ENCODE data around the gene C9orf85. TPM values are rescaled to one million over a fixed set of nuclear protein-coding genes. Genes with fewer than 3 reads are reported as not detected.

Gene C9orf85
- total and polyA plus RNA-seq, 12 donors = 4.7 to 18.8 (median 12.1) TPM

DNA sequence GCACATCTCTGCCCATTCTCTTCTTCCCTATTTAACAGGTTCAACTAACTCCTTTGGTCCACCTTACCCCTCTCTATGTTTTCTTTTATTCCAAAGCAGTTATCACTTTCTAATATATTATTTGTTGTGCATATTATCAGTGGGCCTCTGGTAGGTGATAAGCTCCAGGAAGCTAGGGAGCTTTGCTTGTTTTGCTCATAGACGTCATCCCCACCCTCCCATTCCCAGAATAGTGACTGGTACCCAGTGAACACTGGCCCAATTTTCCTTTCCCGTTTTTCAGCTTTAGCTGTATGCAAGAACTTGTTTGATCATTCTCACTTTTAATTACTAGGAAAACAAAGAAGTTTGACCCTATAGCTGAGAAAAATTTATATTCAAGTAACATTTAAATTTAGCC is 7.4 kb upstream of the C9orf85 start:
- 64 to 67% (median 66%) methylated on average over 2 of the region's 2 CpGs for WGBS, 4 donors
- no peak for DNase-seq
- no peak overlapping the region for H3K4me3 ChIP-seq
- no peaks in the 10 kb centered on the region for H3K27me3 ChIP-seq
- TF ChIP-seq, protein P1, sequence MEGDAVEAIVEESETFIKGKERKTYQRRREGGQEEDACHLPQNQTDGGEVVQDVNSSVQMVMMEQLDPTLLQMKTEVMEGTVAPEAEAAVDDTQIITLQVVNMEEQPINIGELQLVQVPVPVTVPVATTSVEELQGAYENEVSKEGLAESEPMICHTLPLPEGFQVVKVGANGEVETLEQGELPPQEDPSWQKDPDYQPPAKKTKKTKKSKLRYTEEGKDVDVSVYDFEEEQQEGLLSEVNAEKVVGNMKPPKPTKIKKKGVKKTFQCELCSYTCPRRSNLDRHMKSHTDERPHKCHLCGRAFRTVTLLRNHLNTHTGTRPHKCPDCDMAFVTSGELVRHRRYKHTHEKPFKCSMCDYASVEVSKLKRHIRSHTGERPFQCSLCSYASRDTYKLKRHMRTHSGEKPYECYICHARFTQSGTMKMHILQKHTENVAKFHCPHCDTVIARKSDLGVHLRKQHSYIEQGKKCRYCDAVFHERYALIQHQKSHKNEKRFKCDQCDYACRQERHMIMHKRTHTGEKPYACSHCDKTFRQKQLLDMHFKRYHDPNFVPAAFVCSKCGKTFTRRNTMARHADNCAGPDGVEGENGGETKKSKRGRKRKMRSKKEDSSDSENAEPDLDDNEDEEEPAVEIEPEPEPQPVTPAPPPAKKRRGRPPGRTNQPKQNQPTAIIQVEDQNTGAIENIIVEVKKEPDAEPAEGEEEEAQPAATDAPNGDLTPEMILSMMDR (IDR thresholded peaks at IDR 0.05) = no peak
- no peak for TF ChIP-seq POLR2A (IDR thresholded peaks at IDR 0.05)
- H3K9me3 ChIP-seq (replicated peaks in 1 of 3) = no peaks in the 10 kb centered on the region
- H3K27ac ChIP-seq = no peak overlapping the region
- H3K36me3 ChIP-seq (replicated peaks in 1 of 2) = no peaks in the 10 kb centered on the region
- intact Hi-C loops (cut with DNase I) = no loop called here
- H3K4me1 ChIP-seq (replicated peaks in 1 of 2) = peaks cover 2 to 18% of the 10 kb centered on the region in 2 donors

DNA sequence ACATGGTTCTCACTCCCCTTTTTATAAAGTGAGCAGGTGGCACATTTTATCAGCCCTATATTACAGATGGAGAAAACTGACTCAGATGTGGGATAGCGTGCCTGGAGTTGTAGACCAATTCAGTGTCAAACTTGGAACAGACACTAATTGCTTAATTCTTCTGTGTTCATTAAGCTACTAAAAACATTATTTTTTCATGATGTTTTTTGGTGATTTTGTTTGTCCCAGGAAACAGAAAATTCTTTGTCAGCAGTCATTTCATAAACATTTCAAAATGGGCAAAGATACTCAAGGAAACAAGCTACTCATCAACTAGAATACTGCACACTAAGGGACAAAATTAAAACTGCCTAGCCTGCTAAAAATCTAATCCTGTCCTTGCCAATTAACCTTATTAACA is 2.6 kb upstream of the C9orf85 start:
- 21 to 76% (median 64%) methylated on average over 1 of the region's 1 CpG for WGBS, 4 donors
- H3K27ac ChIP-seq = no peak overlapping the region

DNA sequence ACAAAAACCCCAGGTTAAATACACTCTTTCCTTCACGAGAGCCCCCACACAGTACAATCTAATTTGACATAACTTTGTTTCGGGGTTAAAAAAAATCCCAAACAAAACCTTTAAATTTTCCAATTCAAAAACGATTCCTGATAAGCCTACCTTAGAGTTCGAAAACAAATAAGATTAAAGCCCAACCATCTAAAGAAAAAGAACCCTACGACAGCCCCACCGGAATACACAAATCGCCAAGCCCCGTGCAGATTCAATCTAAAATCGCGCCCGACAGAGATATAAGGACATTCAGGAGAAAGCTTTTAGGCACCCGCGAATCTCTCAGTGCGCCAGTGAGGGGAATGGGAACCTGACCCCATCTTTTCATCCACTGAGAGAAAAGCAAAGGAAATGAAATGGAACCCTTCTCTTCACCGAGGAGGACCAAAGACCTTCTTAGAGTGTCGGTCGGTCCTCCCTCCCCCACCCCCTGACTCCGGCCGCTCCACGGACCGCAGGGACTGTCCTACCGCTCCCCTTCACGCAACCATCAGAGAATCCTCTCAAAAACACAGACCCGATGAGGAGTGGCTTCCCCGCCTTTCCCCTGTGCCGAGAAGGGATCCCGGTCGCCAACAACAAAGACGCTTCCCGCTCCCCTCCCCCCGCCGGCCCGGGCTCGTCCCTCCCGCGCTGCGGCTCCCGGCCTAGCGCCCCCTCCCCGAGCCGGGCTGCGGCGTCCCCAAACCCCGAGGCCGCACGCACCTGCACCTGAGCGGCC is 1.4 kb upstream of the C9orf85 start:
- Histone ChIP-seq H3K27ac (peak overlapping the region; percentile 43 to 92 (median 91)), H3K4me1 (replicated peaks in 1 of 2) (peaks cover 15 to 33% of the 10 kb centered on the region in 2 donors), H3K9me3 (replicated peaks in 1 of 3) (no peaks in the 10 kb centered on the region), H3K4me3 (peak overlapping the region; percentile 43 to 83 (median 74)), H3K27me3 (no peaks in the 10 kb centered on the region), H3K36me3 (replicated peaks in 1 of 2) (no peaks in the 10 kb centered on the region)
- DNase-seq = peak; percentile 39 to 75 (median 69)
- intact Hi-C loops (cut with DNase I) = no loop called here
- TF ChIP-seq POLR2A (IDR thresholded peaks at IDR 0.05) = peak in 1 of 2 donors; percentile 18
- TF ChIP-seq, protein P1 (IDR thresholded peaks at IDR 0.05) = no peak
- 0 to 2% (median 1%) methylated on average over 33 to 47 of the region's 47 CpGs for WGBS, 4 donors

More for the DNA sequence above, 2.6 kb upstream of the C9orf85 start:
- Histone ChIP-seq H3K36me3 (replicated peaks in 1 of 2) (no peaks in the 10 kb centered on the region), H3K9me3 (replicated peaks in 1 of 3) (no peaks in the 10 kb centered on the region), H3K4me1 (replicated peaks in 1 of 2) (peaks cover 15 to 33% of the 10 kb centered on the region in 2 donors), H3K27me3 (no peaks in the 10 kb centered on the region), H3K4me3 (peak overlapping the region in 1 of 4 donors; percentile 83)
- intact Hi-C loops (cut with DNase I) = no loop called here
- no peak for DNase-seq
- TF ChIP-seq, protein P1 (IDR thresholded peaks at IDR 0.05) = no peak
- TF ChIP-seq POLR2A (IDR thresholded peaks at IDR 0.05) = no peak

DNA sequence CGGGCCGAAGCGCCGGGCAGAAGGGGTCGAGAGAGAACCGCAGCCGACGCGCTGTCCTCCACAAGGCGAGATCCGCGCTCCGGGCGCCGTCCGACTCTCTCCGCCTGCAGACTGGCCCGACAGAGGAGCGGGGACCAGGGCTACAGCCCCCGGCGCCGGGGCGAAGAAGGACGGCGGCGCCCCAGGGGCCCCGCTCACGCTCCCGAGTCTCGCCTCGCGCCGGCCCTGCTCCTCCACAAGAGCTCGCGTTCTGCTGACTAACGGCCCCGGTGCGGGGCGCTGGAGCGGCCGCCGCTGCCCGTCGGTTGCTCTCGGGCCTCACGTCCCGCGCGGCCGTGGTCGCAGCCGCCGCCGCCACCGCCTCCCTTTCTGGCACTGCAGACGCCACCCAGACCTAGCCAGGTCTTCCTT is 784 bp upstream of the C9orf85 start:
- Histone ChIP-seq H3K4me3 (peak overlapping the region; percentile 43 to 83 (median 74)), H3K36me3 (replicated peaks in 1 of 2) (no peaks in the 10 kb centered on the region), H3K27ac (peak overlapping the region; percentile 43 to 92 (median 91)), H3K9me3 (replicated peaks in 1 of 3) (no peaks in the 10 kb centered on the region), H3K4me1 (replicated peaks in 1 of 2) (peaks cover 15 to 33% of the 10 kb centered on the region in 2 donors), H3K27me3 (no peaks in the 10 kb centered on the region)
- no peak for TF ChIP-seq POLR2A (IDR thresholded peaks at IDR 0.05)
- TF ChIP-seq, protein P1 (IDR thresholded peaks at IDR 0.05) = no peak
- WGBS, 4 donors = 0 to 2% (median 0%) methylated on average over 24 to 56 of the region's 56 CpGs
- intact Hi-C loops (cut with DNase I) = no loop called here
- no peak for DNase-seq

Measured in adrenal gland (tissue), 12 donors.